Measurements from ENCODE around the gene HOXC12.

Gene HOXC12, protein sequence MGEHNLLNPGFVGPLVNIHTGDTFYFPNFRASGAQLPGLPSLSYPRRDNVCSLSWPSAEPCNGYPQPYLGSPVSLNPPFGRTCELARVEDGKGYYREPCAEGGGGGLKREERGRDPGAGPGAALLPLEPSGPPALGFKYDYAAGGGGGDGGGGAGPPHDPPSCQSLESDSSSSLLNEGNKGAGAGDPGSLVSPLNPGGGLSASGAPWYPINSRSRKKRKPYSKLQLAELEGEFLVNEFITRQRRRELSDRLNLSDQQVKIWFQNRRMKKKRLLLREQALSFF

DNA sequence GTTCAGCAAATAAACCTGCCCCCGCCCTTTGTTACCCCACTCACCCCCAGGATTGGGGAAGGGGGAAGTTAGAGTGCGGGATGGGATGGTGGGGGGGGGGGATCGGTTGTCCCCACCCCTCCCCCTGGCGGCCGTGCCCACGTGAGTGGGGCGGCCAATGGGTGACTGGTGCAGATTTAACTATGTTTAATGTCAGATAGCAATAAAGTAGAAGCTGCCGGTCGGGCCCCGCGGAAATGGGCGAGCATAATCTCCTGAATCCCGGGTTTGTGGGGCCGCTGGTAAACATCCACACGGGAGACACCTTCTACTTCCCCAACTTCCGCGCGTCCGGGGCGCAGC is at the start of gene HOXC12:
HOXC12 (plus strand) TSS at position 210 of the 342 bp plus-strand sequence; CDS start at position 237, 27 bp downstream.
- H3K36me3 ChIP-seq (ENCODE audit: control insufficient read depth, insufficient read depth, low read length, severe bottlenecking), result no peaks in the 10 kb centered on the region
- H3K4me3 ChIP-seq (ENCODE audit: low read length), result no peak within 1 kb of the TSS
- H3K4me1 ChIP-seq (ENCODE audit: control insufficient read depth, insufficient read depth, low read length), result peaks cover 19% of the 10 kb centered on the region
- DNase-seq (ENCODE audit: low read depth), result no peak
- no peaks in the 10 kb centered on the region for H3K9me3 ChIP-seq (ENCODE audit: control insufficient read depth, low read length)
- no peak within 1 kb of the TSS for H3K9ac ChIP-seq (ENCODE audit: low read length)
- peaks cover 99% of the 10 kb centered on the region for H3K27me3 ChIP-seq (replicated peaks; ENCODE audit: control insufficient read depth, insufficient read depth, low read length)

DNA sequence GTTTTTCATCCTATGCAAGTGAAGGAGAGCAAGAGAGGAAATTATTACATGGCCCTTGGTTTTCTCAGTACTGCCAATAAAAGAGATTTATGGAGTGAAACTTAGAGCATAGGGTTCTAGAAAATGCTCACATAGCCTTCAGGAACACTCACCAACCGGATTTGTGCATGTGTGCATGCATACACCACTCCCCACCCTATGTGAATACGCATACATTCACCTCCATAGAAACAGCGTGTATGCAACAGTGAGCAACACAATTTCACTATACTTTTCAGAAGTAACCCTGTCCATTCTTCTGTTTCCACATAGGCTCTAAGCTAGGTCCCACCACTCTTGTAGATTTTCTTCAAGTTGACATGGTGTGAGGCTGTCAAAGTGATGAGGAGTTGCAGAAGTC is 47.6 kb upstream of the HOXC12 start:
- no peak overlapping the region for H3K9ac ChIP-seq (ENCODE audit: low read length)
- DNase-seq (ENCODE audit: low read depth), result no peak
- H3K27me3 ChIP-seq (replicated peaks; ENCODE audit: control insufficient read depth, insufficient read depth, low read length), result peaks cover 57% of the 10 kb centered on the region
- H3K9me3 ChIP-seq (ENCODE audit: control insufficient read depth, low read length), result peaks cover 8% of the 10 kb centered on the region
- H3K4me3 ChIP-seq (ENCODE audit: low read length), result no peak overlapping the region
- no peaks in the 10 kb centered on the region for H3K4me1 ChIP-seq (ENCODE audit: control insufficient read depth, insufficient read depth, low read length)
- no peaks in the 10 kb centered on the region for H3K36me3 ChIP-seq (ENCODE audit: control insufficient read depth, insufficient read depth, low read length, severe bottlenecking)

DNA sequence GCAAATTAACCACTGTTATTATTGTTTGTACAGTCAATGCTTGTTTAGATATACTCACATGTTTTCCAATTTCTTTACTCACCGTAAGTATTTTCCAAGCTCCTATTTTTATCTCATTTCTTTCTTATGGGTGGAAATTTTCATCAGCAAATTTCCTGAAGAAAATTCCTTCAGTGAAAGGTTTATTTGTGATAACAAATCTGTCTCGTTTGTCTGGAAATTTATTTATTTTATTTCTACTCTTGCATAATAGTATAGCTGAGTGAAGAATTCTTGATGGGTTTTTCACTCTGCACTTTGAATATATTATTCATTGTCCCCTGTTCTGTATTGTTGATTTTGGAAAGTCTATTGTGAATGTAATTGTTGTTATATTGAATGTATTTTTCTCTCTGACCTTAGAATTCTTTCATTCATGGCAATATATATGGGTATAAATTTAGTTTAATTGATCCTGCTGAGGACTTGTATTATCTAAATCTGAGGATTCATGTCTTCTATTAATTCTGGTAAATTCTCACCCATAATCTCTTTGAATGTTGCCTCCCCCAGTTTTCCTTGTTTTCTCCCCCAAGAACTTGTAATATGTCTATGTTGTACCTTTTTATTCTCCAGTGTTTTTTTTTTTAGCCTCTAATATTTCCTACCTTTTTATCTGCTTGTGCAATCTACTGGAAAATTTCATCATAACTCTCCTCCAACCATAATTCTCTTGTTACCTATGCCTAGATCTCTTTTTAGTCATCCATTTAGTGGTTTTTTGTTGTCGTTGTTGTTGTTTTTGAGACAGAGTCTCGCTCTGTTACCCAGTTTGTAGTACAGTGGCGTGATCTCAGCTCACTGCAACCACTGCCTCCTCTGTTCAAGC is 37.7 kb upstream of the HOXC12 start:
- no peak for DNase-seq (ENCODE audit: low read depth)
- Histone ChIP-seq H3K9ac (ENCODE audit: low read length) (no peak overlapping the region), H3K9me3 (ENCODE audit: control insufficient read depth, low read length) (no peaks in the 10 kb centered on the region), H3K27me3 (replicated peaks; ENCODE audit: control insufficient read depth, insufficient read depth, low read length) (peaks cover 59% of the 10 kb centered on the region), H3K36me3 (ENCODE audit: control insufficient read depth, insufficient read depth, low read length, severe bottlenecking) (no peaks in the 10 kb centered on the region), H3K4me1 (ENCODE audit: control insufficient read depth, insufficient read depth, low read length) (no peaks in the 10 kb centered on the region), H3K4me3 (ENCODE audit: low read length) (no peak overlapping the region)

DNA sequence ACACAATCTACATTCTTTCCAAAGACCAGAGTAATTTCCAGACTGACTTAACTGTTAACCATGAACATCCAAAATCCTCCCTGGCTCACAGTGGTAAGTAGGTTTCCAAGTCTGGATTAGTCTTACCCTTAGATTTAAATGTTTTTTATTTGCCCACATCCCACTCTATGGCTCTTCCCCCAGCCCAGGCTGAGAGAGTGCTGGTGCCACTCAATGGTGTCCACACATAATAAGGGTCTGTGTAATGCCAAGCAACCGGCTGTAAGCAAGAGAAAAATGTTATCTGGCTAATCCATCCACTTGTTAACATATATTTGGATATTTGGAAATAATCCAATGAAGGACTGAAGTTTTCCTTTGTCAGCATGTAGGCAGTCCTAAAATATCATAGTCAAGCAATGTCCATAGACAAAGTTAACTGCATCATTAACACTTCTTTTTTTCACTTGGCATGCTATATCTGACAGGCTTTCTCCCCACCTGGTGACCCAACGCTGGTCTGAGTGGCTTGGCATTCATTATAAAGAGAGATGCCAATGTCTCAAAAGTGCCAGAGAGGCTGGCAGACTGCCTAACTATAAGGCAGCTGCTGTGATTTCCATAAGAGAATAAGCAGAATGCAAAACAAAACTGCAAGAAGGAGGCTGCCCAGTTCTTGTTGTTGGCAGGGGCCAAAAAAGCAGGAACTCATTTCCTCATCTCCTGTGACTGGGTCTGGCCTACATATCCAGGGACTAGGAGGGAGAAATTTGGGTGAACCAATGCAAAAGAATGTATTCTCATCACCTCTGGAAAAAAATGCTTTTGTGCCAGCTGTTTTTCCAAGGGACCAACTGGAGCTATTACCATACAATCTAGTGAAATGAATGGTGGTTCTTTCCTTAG is 29.9 kb upstream of the HOXC12 start:
- peaks cover 15% of the 10 kb centered on the region for H3K9me3 ChIP-seq (ENCODE audit: control insufficient read depth, low read length)
- DNase-seq (ENCODE audit: low read depth), result no peak
- no peak overlapping the region for H3K4me3 ChIP-seq (ENCODE audit: low read length)
- peaks cover 96% of the 10 kb centered on the region for H3K27me3 ChIP-seq (replicated peaks; ENCODE audit: control insufficient read depth, insufficient read depth, low read length)
- no peak overlapping the region for H3K9ac ChIP-seq (ENCODE audit: low read length)
- no peaks in the 10 kb centered on the region for H3K4me1 ChIP-seq (ENCODE audit: control insufficient read depth, insufficient read depth, low read length)
- no peaks in the 10 kb centered on the region for H3K36me3 ChIP-seq (ENCODE audit: control insufficient read depth, insufficient read depth, low read length, severe bottlenecking)

DNA sequence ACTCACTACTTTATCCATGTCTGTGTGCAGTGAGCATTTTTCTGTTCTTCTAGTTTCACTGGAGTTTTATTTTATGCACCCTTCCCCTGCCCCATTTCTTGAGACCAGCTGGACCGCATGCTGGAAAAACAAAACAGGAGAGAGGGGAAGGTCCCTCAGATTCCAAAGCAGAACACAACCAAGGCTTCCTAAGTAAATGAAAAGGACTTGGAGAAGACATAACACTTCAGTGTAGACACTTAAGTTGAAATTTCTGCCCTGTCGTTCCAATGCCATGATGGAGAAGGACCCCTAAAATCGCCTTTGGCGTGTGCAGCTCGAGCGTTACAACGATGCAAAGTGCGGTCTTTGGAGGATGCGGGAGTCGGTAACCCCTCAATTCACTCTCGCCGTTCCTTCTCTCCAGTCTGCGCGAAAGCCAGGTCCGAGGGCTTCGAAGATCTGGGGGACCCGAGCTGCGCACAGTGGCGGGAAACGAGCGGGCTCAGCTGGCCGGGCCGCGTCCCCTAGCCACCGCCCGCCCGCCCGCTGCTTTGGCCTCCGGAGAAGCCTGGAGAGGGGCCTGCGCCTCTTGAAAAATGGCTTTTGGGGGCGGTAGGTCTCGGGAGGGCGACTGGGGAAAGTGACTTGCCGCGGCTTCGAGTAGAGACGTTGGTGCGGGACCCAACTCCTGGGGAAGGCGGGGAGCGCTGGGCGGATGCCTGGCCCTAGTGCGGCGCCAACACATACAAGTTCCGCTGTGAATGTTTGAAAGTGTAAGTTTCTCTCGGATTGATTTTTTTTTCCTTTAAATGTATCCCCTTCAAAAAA is 27.3 kb upstream of the HOXC12 start:
- Histone ChIP-seq H3K36me3 (ENCODE audit: control insufficient read depth, insufficient read depth, low read length, severe bottlenecking) (no peaks in the 10 kb centered on the region), H3K9me3 (ENCODE audit: control insufficient read depth, low read length) (peaks cover 15% of the 10 kb centered on the region), H3K4me1 (ENCODE audit: control insufficient read depth, insufficient read depth, low read length) (no peaks in the 10 kb centered on the region), H3K27me3 (replicated peaks; ENCODE audit: control insufficient read depth, insufficient read depth, low read length) (peaks cover 99% of the 10 kb centered on the region), H3K4me3 (ENCODE audit: low read length) (no peak overlapping the region), H3K9ac (ENCODE audit: low read length) (no peak overlapping the region)
- DNase-seq (ENCODE audit: low read depth), result no peak

DNA sequence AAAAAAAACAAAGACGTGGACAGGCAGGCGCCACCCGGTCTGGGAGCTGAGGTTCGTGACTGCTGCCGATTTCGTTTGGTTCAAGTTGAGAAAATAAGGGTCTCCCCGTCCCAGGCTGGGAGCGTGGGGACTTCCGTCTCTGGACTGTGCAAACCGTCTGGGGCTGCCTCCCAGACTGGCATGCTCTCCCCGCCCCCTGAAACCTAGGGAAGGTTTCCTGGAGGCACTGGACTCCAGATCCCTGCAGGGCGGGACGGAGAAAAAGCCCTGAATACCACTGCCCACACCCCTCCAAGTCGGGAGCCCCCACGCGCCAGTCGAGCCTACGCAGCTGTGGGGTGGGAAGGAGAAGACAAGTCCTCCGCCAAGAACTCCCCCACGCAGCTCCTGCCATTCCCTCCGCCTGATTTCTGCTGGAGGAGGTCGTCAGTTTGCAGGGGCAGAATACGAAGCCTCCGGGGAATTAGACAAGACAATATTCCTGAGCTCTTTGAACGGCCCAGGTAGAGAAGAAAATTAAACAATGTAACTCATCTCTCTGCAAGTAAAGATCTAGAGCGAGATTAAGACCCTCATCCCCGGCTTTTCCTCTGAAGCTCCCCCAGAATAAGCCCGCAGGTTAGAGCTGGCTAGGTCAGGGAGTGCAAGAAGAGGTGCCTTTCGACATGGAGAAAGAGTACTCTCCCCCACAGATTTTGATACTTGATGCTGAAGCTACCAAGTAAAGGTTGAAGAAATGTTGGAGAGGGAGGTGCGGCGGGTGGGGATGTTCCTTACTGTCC is 26.5 kb upstream of the HOXC12 start:
- Histone ChIP-seq H3K9ac (ENCODE audit: low read length) (no peak overlapping the region), H3K9me3 (ENCODE audit: control insufficient read depth, low read length) (peaks cover 15% of the 10 kb centered on the region), H3K4me3 (ENCODE audit: low read length) (no peak overlapping the region), H3K4me1 (ENCODE audit: control insufficient read depth, insufficient read depth, low read length) (no peaks in the 10 kb centered on the region), H3K27me3 (replicated peaks; ENCODE audit: control insufficient read depth, insufficient read depth, low read length) (peaks cover 99% of the 10 kb centered on the region), H3K36me3 (ENCODE audit: control insufficient read depth, insufficient read depth, low read length, severe bottlenecking) (no peaks in the 10 kb centered on the region)
- no peak for DNase-seq (ENCODE audit: low read depth)

DNA sequence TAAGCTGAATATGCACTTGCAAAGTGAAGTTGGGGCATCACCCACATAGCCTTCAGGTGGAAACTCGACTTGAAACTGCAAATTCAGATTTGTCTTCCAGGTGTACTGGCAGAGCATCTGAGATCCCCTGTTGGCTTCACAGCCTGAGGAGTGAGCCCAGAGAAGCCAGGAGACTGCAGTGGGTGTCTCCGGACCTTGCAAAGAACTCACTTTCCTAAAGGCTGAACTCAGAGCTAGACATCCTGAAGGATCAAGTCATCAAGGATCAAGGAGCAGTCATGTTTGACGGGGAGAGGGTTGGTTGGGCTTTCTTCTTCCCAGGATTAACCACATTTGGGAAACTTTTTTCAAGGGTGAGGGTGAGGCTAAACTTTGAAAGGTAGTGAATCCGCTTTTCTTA is 25.2 kb upstream of the HOXC12 start:
- no peaks in the 10 kb centered on the region for H3K4me1 ChIP-seq (ENCODE audit: control insufficient read depth, insufficient read depth, low read length)
- peaks cover 13% of the 10 kb centered on the region for H3K9me3 ChIP-seq (ENCODE audit: control insufficient read depth, low read length)
- H3K36me3 ChIP-seq (ENCODE audit: control insufficient read depth, insufficient read depth, low read length, severe bottlenecking), result no peaks in the 10 kb centered on the region
- no peak for DNase-seq (ENCODE audit: low read depth)
- H3K4me3 ChIP-seq (ENCODE audit: low read length), result no peak overlapping the region
- H3K9ac ChIP-seq (ENCODE audit: low read length), result no peak overlapping the region
- peaks cover 99% of the 10 kb centered on the region for H3K27me3 ChIP-seq (replicated peaks; ENCODE audit: control insufficient read depth, insufficient read depth, low read length)

DNA sequence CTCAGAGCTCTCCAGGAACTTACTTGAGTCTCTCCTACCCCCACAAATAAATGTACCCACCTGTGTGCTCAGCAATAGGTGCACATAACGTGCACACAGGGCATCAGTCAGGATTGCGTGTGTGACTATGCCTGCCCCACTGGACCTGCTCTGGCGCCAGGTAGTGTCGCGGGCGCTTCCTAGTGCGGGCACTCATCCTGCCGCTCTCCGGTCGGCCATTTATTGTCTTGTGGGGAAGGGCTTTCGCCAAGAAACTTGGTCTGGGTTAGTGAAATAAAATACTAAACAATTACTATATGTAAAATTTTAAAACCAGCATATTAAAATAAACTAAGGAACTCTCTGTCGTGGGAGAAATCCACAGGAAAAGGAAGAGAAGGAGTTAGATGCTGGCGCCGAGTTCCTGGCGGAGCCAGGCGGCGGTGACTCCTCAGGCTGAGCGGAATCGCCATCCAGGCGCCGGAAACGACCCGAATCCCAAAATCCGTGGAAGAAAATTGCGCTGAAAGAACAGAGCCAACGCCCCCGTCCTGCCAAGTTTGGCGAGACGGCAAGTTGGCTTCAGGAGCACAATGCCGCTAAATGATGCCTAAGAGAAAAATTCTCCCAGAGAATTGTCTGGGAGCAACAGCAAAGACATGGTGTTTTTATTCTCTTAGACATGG is 24.0 kb upstream of the HOXC12 start:
- Histone ChIP-seq H3K4me3 (ENCODE audit: low read length) (no peak overlapping the region), H3K9ac (ENCODE audit: low read length) (no peak overlapping the region), H3K36me3 (ENCODE audit: control insufficient read depth, insufficient read depth, low read length, severe bottlenecking) (no peaks in the 10 kb centered on the region), H3K27me3 (replicated peaks; ENCODE audit: control insufficient read depth, insufficient read depth, low read length) (peaks cover 99% of the 10 kb centered on the region), H3K9me3 (ENCODE audit: control insufficient read depth, low read length) (peaks cover 7% of the 10 kb centered on the region), H3K4me1 (ENCODE audit: control insufficient read depth, insufficient read depth, low read length) (peaks cover 5% of the 10 kb centered on the region)
- no peak for DNase-seq (ENCODE audit: low read depth)

DNA sequence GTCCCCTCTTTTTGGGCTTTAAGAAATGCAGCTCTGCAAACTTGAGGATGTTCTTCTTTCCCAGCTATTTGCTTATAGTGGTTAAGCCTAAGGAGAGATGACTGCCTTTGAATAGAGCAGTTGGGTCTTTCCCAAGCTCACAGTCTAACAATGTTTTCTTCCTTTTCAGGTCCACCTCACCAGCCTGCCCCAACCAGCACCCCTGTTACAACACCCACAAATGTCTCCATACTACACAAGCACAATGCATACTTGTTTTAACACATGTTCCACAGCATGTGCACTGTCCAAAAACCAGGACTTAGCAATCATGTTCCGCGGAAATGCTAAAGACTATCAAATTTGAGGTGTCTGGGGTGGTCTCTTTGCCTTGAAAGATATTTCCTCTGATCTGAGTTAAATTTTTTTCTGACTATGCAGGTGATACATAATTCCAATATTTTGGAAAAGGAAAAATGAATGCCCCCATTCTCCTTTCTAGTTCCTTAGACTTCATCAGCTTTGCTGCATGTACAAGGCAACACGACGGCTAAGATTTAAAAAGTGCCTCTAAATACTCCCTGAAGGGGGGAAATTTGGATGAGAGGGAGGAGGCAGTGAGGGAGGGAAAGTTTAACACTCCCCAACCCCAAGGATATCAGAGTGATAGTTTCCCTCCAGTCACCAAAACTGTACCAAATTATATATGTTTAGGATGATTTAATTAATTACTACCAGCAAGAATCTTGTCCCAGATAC is 22.7 kb upstream of the HOXC12 start:
- H3K4me3 ChIP-seq (ENCODE audit: low read length), result no peak overlapping the region
- DNase-seq (ENCODE audit: low read depth), result no peak
- H3K9me3 ChIP-seq (ENCODE audit: control insufficient read depth, low read length), result peaks cover 3% of the 10 kb centered on the region
- peaks cover 98% of the 10 kb centered on the region for H3K27me3 ChIP-seq (replicated peaks; ENCODE audit: control insufficient read depth, insufficient read depth, low read length)
- H3K4me1 ChIP-seq (ENCODE audit: control insufficient read depth, insufficient read depth, low read length), result peaks cover 5% of the 10 kb centered on the region
- no peak overlapping the region for H3K9ac ChIP-seq (ENCODE audit: low read length)
- no peaks in the 10 kb centered on the region for H3K36me3 ChIP-seq (ENCODE audit: control insufficient read depth, insufficient read depth, low read length, severe bottlenecking)
